A549 (cell line): Measurements from ENCODE around the gene CLEC20A. TPM values are rescaled to one million over a fixed set of nuclear protein-coding genes. Genes with fewer than 3 reads are reported as not detected.

ENCODE experiments used
- ATAC-seq, 2 experiments: fragments of 200-7000 bp in 1 of 2; fragments of >200 bp in 1 of 2; cut with Nextera tagmentation in 1 of 2; cut with Tn5 transposase in 1 of 2; 3 replicates each; pipeline versions ENCODE4 v1.8.0 to v1.9.1; 2018 to 2020; ENCODE audit warnings: mild to moderate bottlenecking in 1 of 2, moderate library complexity in 1 of 2
- CTCF ChIA-PET: fragments of 300-600 bp; sonication (Branson Sonifier 250); formaldehyde crosslinking; extraction: SDS; loops from one replicate; lab custom pipeline; 2021; ENCODE audit warnings: antibody characterized with exemption, inconsistent platforms; lab: Yijun Ruan, JAX
- POLR2A ChIA-PET: fragments of 350-600 bp; formaldehyde crosslinking; extraction: SDS; loops from one replicate; lab custom pipeline; 2021; ENCODE audit warnings: antibody characterized with exemption, inconsistent platforms; lab: Yijun Ruan, JAX
- DNase-seq, 2 experiments: peaks; one replicate each; pipeline versions ENCODE4 v3.0.0 to v3.0.0-alpha.2; 2011 to 2016; ENCODE audit warnings: low read depth in 1 of 2, low spot score in 1 of 2
- FAIRE-seq: peaks from 2 replicates; lab custom pipeline; 2011; peaks lifted over from hg19 to GRCh38; lab: Jason Lieb, UNC
- H3K27ac ChIP-seq, 2 experiments: fragments of >200 bp; sonication (Bioruptor Twin); formaldehyde crosslinking; 3 replicates each; pipeline ENCODE4 v1.5.1; 2016 to 2017
- H3K4me1 ChIP-seq: fragments of >200 bp; sonication (Bioruptor Twin); formaldehyde crosslinking; 3 replicates; pipeline ENCODE4 v1.6.1; 2016
- H3K4me2 ChIP-seq: fragments of >200 bp; sonication (Bioruptor Twin); formaldehyde crosslinking; 3 replicates; pipeline ENCODE4 v1.6.1; 2016
- H3K4me3 ChIP-seq: fragments of >200 bp; sonication (Bioruptor Twin); formaldehyde crosslinking; 3 replicates; pipeline ENCODE4 v1.5.1; 2016
- H3K9me3 ChIP-seq: fragments of >200 bp; sonication (Bioruptor Twin); formaldehyde crosslinking; 3 replicates; pipeline ENCODE4 v1.6.1; 2016
- ATOH8 ChIP-seq: fragments of 250-450 bp; sonication (Bioruptor Pico); IDR thresholded peaks from 2 replicates; pipeline ENCODE4 v1.5.0; 2020; ENCODE audit warnings: low read depth, mild to moderate bottlenecking, moderate library complexity
- CBX2 ChIP-seq: fragments of 200-600 bp; sonication (generic); IDR thresholded peaks from 2 replicates; pipeline ENCODE4 v1.6.1; 2016; ENCODE audit warnings: low read depth, mild to moderate bottlenecking, borderline replicate concordance
- CHD2 ChIP-seq: fragments of 150-350 bp; IDR thresholded peaks from 2 replicates; pipeline ENCODE4 v1.6.1; 2014; ENCODE audit warnings: low read length; ENCODE audit not compliant: partially characterized antibody
- E2F6 ChIP-seq: IDR thresholded peaks from 2 replicates; pipeline ENCODE4 v1.6.1; 2012; ENCODE audit warnings: low read depth, borderline replicate concordance
- EHMT2 ChIP-seq: fragments of 200-600 bp; sonication (generic); IDR thresholded peaks from 2 replicates; pipeline ENCODE4 v1.6.1; 2016; ENCODE audit warnings: antibody characterized with exemption, low read depth, mild to moderate bottlenecking, moderate library complexity
- FOSB ChIP-seq: fragments of 250-450 bp; sonication (Bioruptor Pico); IDR thresholded peaks from 2 replicates; pipeline ENCODE4 v1.5.0; 2020; ENCODE audit warnings: mild to moderate bottlenecking, moderate library complexity
- FOSL2 ChIP-seq, 2 experiments: fragments of 450-650 bp in 1 of 2; fragments of >200 bp in 1 of 2; sonication (Bioruptor Twin) in 1 of 2; formaldehyde crosslinking; IDR thresholded peaks; 2 replicates each; pipeline versions ENCODE4 v1.5.0 to v1.6.1; 2016 to 2020; ENCODE audit warnings: mild to moderate bottlenecking in 1 of 2, moderate library complexity in 1 of 2
- GATA3 ChIP-seq: IDR thresholded peaks from 2 replicates; pipeline ENCODE4 v1.6.1; 2012; ENCODE audit warnings: borderline replicate concordance
- HES2 ChIP-seq: fragments of >200 bp; sonication (Bioruptor Twin); formaldehyde crosslinking; IDR thresholded peaks from 2 replicates; pipeline ENCODE4 v1.6.1; 2016
- HEYL ChIP-seq: fragments of 250-450 bp; sonication (Bioruptor Pico); IDR thresholded peaks from 2 replicates; pipeline ENCODE4 v1.8.0; 2021; ENCODE audit warnings: mild to moderate bottlenecking, moderate library complexity
- HOXB5 ChIP-seq: fragments of 250-450 bp; sonication (Bioruptor Pico); IDR thresholded peaks from 2 replicates; pipeline ENCODE4 v1.5.0; 2020; ENCODE audit warnings: mild to moderate bottlenecking, moderate library complexity
- JUNB ChIP-seq: fragments of >200 bp; sonication (Bioruptor Twin); formaldehyde crosslinking; IDR thresholded peaks from 2 replicates; pipeline ENCODE4 v1.6.1; 2016
- KDM1A ChIP-seq: fragments of 200-600 bp; sonication (generic); IDR thresholded peaks from 2 replicates; pipeline ENCODE4 v1.6.1; 2016; ENCODE audit warnings: low read depth, mild to moderate bottlenecking
- KDM5A ChIP-seq: fragments of 200-600 bp; sonication (generic); IDR thresholded peaks from 2 replicates; pipeline ENCODE4 v1.6.1; 2016; ENCODE audit warnings: antibody characterized with exemption, mild to moderate bottlenecking
- MAX ChIP-seq: IDR thresholded peaks from 2 replicates; pipeline ENCODE4 v1.6.1; 2012
- MAZ ChIP-seq: fragments of 150-350 bp; IDR thresholded peaks from 2 replicates; pipeline ENCODE4 v1.6.1; 2014; ENCODE audit warnings: antibody characterized with exemption, low read depth, low read length, borderline replicate concordance
- MYC ChIP-seq: IDR thresholded peaks from 2 replicates; pipeline ENCODE4 v1.6.1; 2012; ENCODE audit warnings: mild to moderate bottlenecking, inconsistent platforms, low read length, improper control_type of control experiment, borderline replicate concordance
- NR3C1 ChIP-seq: fragments of >200 bp; sonication (Bioruptor Twin); formaldehyde crosslinking; IDR thresholded peaks from 3 replicates; pipeline ENCODE4 v1.6.1; 2017
- PBX3 ChIP-seq: IDR thresholded peaks from 2 replicates; pipeline ENCODE4 v1.6.1; 2012
- POLR2AphosphoS2 ChIP-seq: conservative IDR thresholded peaks from 2 replicates; pipeline ENCODE4 v1.6.1; 2012; ENCODE audit warnings: low read length, improper control_type of control experiment, inconsistent platforms
- RAD21 ChIP-seq, 2 experiments: fragments of >200 bp in 1 of 2; sonication (Bioruptor Twin) in 1 of 2; formaldehyde crosslinking in 1 of 2; IDR thresholded peaks in 1 of 2; conservative IDR thresholded peaks in 1 of 2; 2 replicates in 1 of 2; 3 replicates in 1 of 2; pipeline ENCODE4 v1.6.1; 2012 to 2018; ENCODE audit warnings: inconsistent platforms in 1 of 2
- RFX5 ChIP-seq: fragments of 450-650 bp; IDR thresholded peaks from 2 replicates; pipeline ENCODE4 v1.7.1; 2014; ENCODE audit warnings: antibody characterized with exemption, mild to moderate bottlenecking, moderate library complexity
- RNF2 ChIP-seq: fragments of 200-600 bp; sonication (generic); IDR thresholded peaks from 2 replicates; pipeline ENCODE4 v1.6.1; 2016; ENCODE audit warnings: low read depth, mild to moderate bottlenecking, antibody characterized with exemption, moderate library complexity, borderline replicate concordance
- SREBF2 ChIP-seq: fragments of 450-650 bp; IDR thresholded peaks from 2 replicates; pipeline ENCODE4 v1.6.1; 2014; ENCODE audit warnings: mild to moderate bottlenecking, moderate library complexity
- USF2 ChIP-seq: fragments of 450-650 bp; IDR thresholded peaks from 2 replicates; pipeline ENCODE4 v1.6.1; 2014; ENCODE audit warnings: antibody characterized with exemption
- ZNF302 ChIP-seq: fragments of 250-450 bp; sonication (Bioruptor Pico); IDR thresholded peaks from 2 replicates; pipeline ENCODE4 v1.9.0; 2021; ENCODE audit warnings: inconsistent platforms, mild to moderate bottlenecking, moderate library complexity
- ZSCAN20 ChIP-seq: fragments of 250-450 bp; sonication (Bioruptor Pico); IDR thresholded peaks from 2 replicates; pipeline ENCODE4 v1.8.0; 2022; ENCODE audit warnings: mild to moderate bottlenecking, moderate library complexity
- WGBS: methylation state at CpG from one replicate; pipeline ENCODE4 v1.1.6; 2017; ENCODE audit errors: missing lambda C conversion rate; 5-methylcytosine and 5-hydroxymethylcytosine counted together
- polyA plus RNA-seq, 4 experiments: library from polyadenylated mRNA; depleted of rRNA in 3 of 4; stranded (reverse); fragments of >200 nt; fragmentation: RNase III in 1 of 4; extraction: RNeasy Plus Mini Kit Qiagen cat#74134 plus additional on column Dnase treatment in 1 of 4; gene quantifications; 2 replicates in 3 of 4; 3 replicates in 1 of 4; pipeline ENCODE4 v1.2.3, GENCODE V29; 2011 to 2017

Gene CLEC20A
- polyA plus RNA-seq, 2 of the 4 experiments (the other 2 are of a cell fraction): not detected

- ATAC-seq: no peak
- no peak overlapping the region for H3K4me3 ChIP-seq
- H3K27ac ChIP-seq: no peak overlapping the region
- ChIA-PET CTCF (interaction anchor here (0.6 to 3.4 kb wide), 3 partner anchors 38 to 184 kb away, joined by 3 to 8 read pairs (median 3); no protein-coding TSS in a partner anchor), POLR2A (no interaction called here)
- 81% methylated on average over 13 of the region's 13 CpGs for WGBS
- TF ChIP-seq USF2: no peak
- TF ChIP-seq JUNB: no peak
- no peak for DNase-seq
- no peak for FAIRE-seq
- no peaks in the 10 kb centered on the region for H3K4me1 ChIP-seq
- no peaks in the 10 kb centered on the region for H3K9me3 ChIP-seq
- H3K4me2 ChIP-seq: no peak overlapping the region
Observed at GRCh38 chr1:178494569-178494971, 2.2 kb downstream of the CLEC20A start.

GRCh38 chr1:178493301-178493741 lies 3.4 kb downstream of the CLEC20A start:
- Histone ChIP-seq H3K9me3 (no peaks in the 10 kb centered on the region), H3K4me1 (no peaks in the 10 kb centered on the region), H3K4me2 (no peak overlapping the region), H3K4me3 (no peak overlapping the region), H3K27ac (no peak overlapping the region)
- ATAC-seq (no peak), DNase-seq (no peak), FAIRE-seq (no peak)
- ChIA-PET POLR2A (no interaction called here), CTCF (interaction anchor here (2.7 to 3.4 kb wide), 2 partner anchors 8 to 183 kb away, joined by 8 to 20 read pairs; no protein-coding TSS in a partner anchor)
- WGBS: 83% methylated on average over 16 of the region's 16 CpGs
- TF ChIP-seq RAD21 (conservative IDR thresholded peaks at IDR 0.05 in 1 of 2, IDR thresholded peaks at IDR 0.05 in 1 of 2) (no peak), HEYL (CRISPR knock-in tag) (no peak), KDM1A (no peak), ZSCAN20 (no peak), HOXB5 (CRISPR knock-in tag) (no peak), FOSL2 (IDR thresholded peaks at IDR 0.05) (no peak), FOSL2 (CRISPR knock-in tag; IDR thresholded peaks at IDR 0.05) (no peak), NR3C1 (no peak), MAZ (no peak), PBX3 (no peak), RNF2 (no peak), SREBF2 (no peak), E2F6 (no peak), CBX2 (no peak), FOSB (no peak), MYC (no peak), ZNF302 (CRISPR knock-in tag) (no peak)

- FAIRE-seq (no peak), ATAC-seq (no peak), DNase-seq (no peak)
- ChIA-PET POLR2A (no interaction called here), CTCF (interaction anchor here (0.8 to 3.4 kb wide), 3 partner anchors 9 to 182 kb away, joined by 3 to 20 read pairs (median 8); no protein-coding TSS in a partner anchor)
- WGBS: 64% methylated on average over 11 of the region's 11 CpGs
- Histone ChIP-seq H3K27ac (no peak overlapping the region), H3K4me3 (no peak overlapping the region), H3K4me1 (no peaks in the 10 kb centered on the region), H3K4me2 (no peak overlapping the region), H3K9me3 (no peaks in the 10 kb centered on the region)
- no peak for TF ChIP-seq E2F6
- no peak for TF ChIP-seq EHMT2
- no peak for TF ChIP-seq KDM5A
- no peak for TF ChIP-seq CHD2
- TF ChIP-seq RFX5: no peak
- no peak for TF ChIP-seq HES2
- TF ChIP-seq MAX: no peak
- TF ChIP-seq GATA3: no peak
- no peak for TF ChIP-seq POLR2AphosphoS2
- TF ChIP-seq MAZ: no peak
- no peak for TF ChIP-seq ATOH8 (CRISPR knock-in tag)
Observed at GRCh38 chr1:178492341-178492740, 4.4 kb downstream of the CLEC20A start.
